GM10248 (cell line): ENCODE measurements around the gene TSC2.

Experiments
- CTCF ChIA-PET: fragments of 300-600 bp; sonication (Branson Sonifier 250); formaldehyde crosslinking; extraction: SDS; loops from one replicate; lab custom pipeline; 2021; ENCODE audit warnings: antibody characterized with exemption; lab: Yijun Ruan, JAX
- POLR2A ChIA-PET: fragments of 350-650 bp; sonication (Branson Sonifier 250); formaldehyde crosslinking; extraction: SDS; loops from one replicate; lab custom pipeline; 2020; ENCODE audit warnings: antibody characterized with exemption; lab: Yijun Ruan, JAX
- DNase-seq: peaks from one replicate; pipeline ENCODE4 v3.0.0; 2012; ENCODE audit errors: extremely low spot score
- CTCF ChIP-seq: IDR thresholded peaks from 2 replicates; pipeline ENCODE4 v1.5.1; 2012; ENCODE audit warnings: mild to moderate bottlenecking, low read depth; ENCODE audit errors: extremely low read depth, missing control alignments, control extremely low read depth

The TSC2 gene

GRCh38 chr16:2070576-2071453 lies 23.0 kb downstream of the TSC2 start:
- CTCF ChIA-PET, result interaction anchor here (1.1 kb wide), 1 partner anchor 48 kb away, joined by 3 read pairs; no protein-coding TSS in a partner anchor

GRCh38 chr16:2071454-2072202 lies 23.8 kb downstream of the TSC2 start:
- DNase-seq, result no peak
- ChIA-PET CTCF (no interaction called here), POLR2A (no interaction called here)
- no peak for TF ChIP-seq CTCF

More at GRCh38 chr16:2070576-2071453, 23.0 kb downstream of the TSC2 start:
- POLR2A ChIA-PET, result no interaction called here
- no peak for DNase-seq
- TF ChIP-seq CTCF, result no peak

- DNase-seq, result no peak
- POLR2A ChIA-PET, result interaction anchor here (1.0 kb wide), 1 partner anchor 82 kb away, joined by 5 read pairs; the partner anchor contains the start of gene TRAF7
- CTCF ChIA-PET, result interaction anchor here (1.4 kb wide), 1 partner anchor 11 kb away, joined by 3 read pairs; no protein-coding TSS in a partner anchor
- no peak for TF ChIP-seq CTCF
Measured at GRCh38 chr16:2072926-2073325, 25.1 kb downstream of the TSC2 start.

GRCh38 chr16:2074071-2074470 lies 26.3 kb downstream of the TSC2 start:
- ChIA-PET CTCF (no interaction called here), POLR2A (interaction anchor here (1.0 kb wide), 1 partner anchor 81 kb away, joined by 5 read pairs; the partner anchor contains the start of gene TRAF7)
- DNase-seq, result no peak
- no peak for TF ChIP-seq CTCF

- no peak for TF ChIP-seq CTCF
- ChIA-PET CTCF (no interaction called here), POLR2A (no interaction called here)
- DNase-seq, result no peak
Measured at GRCh38 chr16:2075631-2076030, 27.8 kb downstream of the TSC2 start.

GRCh38 chr16:2076072-2076865 lies 28.5 kb downstream of the TSC2 start:
- POLR2A ChIA-PET, result no interaction called here
- no peak for TF ChIP-seq CTCF
- CTCF ChIA-PET, result no interaction called here
- DNase-seq, result no peak
